Measurements from ENCODE around the gene MRPL41.

DNA sequence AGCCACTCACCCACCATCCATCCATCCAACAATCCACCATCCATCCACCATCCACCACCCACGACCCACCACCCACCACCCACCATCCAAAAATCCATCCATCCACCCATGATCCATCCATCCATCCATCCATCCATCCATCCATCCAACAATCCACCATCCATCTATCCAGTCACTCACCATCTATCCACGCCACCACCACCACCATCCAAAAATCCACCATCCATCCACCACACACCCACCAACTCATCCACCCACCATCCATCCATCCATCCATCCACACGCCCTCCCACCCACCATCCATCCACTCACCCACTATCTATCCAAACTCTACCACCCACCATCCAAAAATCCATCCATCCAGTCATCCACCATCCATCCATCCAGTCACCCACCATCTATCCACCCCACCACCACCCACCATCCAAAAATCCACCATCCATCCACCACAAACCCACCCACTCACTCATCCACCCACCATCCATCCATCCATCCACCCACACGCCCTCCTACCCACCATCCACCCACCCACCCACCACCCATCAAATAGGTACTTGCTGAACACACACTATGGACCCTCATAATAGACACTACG lies 18.0 kb downstream of the MRPL41 start:
- TF ChIP-seq, protein P1, sequence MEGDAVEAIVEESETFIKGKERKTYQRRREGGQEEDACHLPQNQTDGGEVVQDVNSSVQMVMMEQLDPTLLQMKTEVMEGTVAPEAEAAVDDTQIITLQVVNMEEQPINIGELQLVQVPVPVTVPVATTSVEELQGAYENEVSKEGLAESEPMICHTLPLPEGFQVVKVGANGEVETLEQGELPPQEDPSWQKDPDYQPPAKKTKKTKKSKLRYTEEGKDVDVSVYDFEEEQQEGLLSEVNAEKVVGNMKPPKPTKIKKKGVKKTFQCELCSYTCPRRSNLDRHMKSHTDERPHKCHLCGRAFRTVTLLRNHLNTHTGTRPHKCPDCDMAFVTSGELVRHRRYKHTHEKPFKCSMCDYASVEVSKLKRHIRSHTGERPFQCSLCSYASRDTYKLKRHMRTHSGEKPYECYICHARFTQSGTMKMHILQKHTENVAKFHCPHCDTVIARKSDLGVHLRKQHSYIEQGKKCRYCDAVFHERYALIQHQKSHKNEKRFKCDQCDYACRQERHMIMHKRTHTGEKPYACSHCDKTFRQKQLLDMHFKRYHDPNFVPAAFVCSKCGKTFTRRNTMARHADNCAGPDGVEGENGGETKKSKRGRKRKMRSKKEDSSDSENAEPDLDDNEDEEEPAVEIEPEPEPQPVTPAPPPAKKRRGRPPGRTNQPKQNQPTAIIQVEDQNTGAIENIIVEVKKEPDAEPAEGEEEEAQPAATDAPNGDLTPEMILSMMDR (conservative IDR thresholded peaks at IDR 0.05 in 1 of 2, IDR thresholded peaks at IDR 0.05 in 1 of 2; ENCODE audit: low read depth in 1 of 2, low read length in 2 of 2): no peak
- no peak for TF ChIP-seq EZH2 (IDR thresholded peaks at IDR 0.05; ENCODE audit: low read length, missing control alignments)

Measured in fibroblast of lung (primary cell).